ENCODE data around the gene GOSR1.
"Not testable (repeated sequence)": the region's sequence is repeated elsewhere in the genome, so short reads cannot be mapped to it uniquely, and the experiment has no call there.

Gene GOSR1

GRCh38 chr17:30477083-30477773 lies at the start of gene GOSR1:
Gene GOSR1 (plus strand): TSS chr17:30477408. CDS start chr17:30477434, 26 bp downstream.
- peak; percentile 94 for DNase-seq

- DNase-seq, result no peak
Observed at GRCh38 chr17:30427611-30428010, 49.6 kb upstream of the GOSR1 start.

GRCh38 chr17:30429155-30429554 lies 48.1 kb upstream of the GOSR1 start:
- no peak for DNase-seq

GRCh38 chr17:30433514-30433913 lies 43.7 kb upstream of the GOSR1 start:
- DNase-seq, result no peak

GRCh38 chr17:30436729-30437128 lies 40.5 kb upstream of the GOSR1 start:
- DNase-seq, result no peak

GRCh38 chr17:30443721-30444120 lies 33.5 kb upstream of the GOSR1 start:
- DNase-seq, result no peak

GRCh38 chr17:30446640-30447039 lies 30.6 kb upstream of the GOSR1 start:
- not testable (repeated sequence) for DNase-seq

GRCh38 chr17:30449480-30449879 lies 27.7 kb upstream of the GOSR1 start:
- no peak for DNase-seq

GRCh38 chr17:30450125-30451027 lies 26.8 kb upstream of the GOSR1 start:
- no peak for DNase-seq

- DNase-seq, result no peak
Observed at GRCh38 chr17:30454635-30455034, 22.6 kb upstream of the GOSR1 start.

- DNase-seq, result no peak
Observed at GRCh38 chr17:30458371-30458770, 18.8 kb upstream of the GOSR1 start.

GRCh38 chr17:30458797-30459413 lies 18.3 kb upstream of the GOSR1 start:
- DNase-seq, result not testable (repeated sequence)

- DNase-seq, result no peak
Observed at GRCh38 chr17:30468465-30468864, 8.7 kb upstream of the GOSR1 start.

GRCh38 chr17:30472238-30472890 lies 4.8 kb upstream of the GOSR1 start:
- no peak for DNase-seq

- no peak for DNase-seq
Observed at GRCh38 chr17:30475206-30475605, 2.0 kb upstream of the GOSR1 start.

GRCh38 chr17:30476726-30477082 lies 504 bp upstream of the GOSR1 start:
- peak; percentile 53 for DNase-seq

- DNase-seq, result no peak
Observed at GRCh38 chr17:30477774-30478115, 537 bp downstream of the GOSR1 start.

- DNase-seq, result no peak
Observed at GRCh38 chr17:30482555-30482954, 5.3 kb downstream of the GOSR1 start.

GRCh38 chr17:30483159-30483558 lies 6.0 kb downstream of the GOSR1 start:
- no peak for DNase-seq

- DNase-seq, result no peak
Observed at GRCh38 chr17:30493780-30494179, 16.6 kb downstream of the GOSR1 start.

- DNase-seq, result no peak
Observed at GRCh38 chr17:30495586-30495985, 18.4 kb downstream of the GOSR1 start.

GRCh38 chr17:30503558-30503957 lies 26.4 kb downstream of the GOSR1 start:
- DNase-seq, result no peak

GRCh38 chr17:30505868-30506417 lies 28.7 kb downstream of the GOSR1 start:
- DNase-seq, result no peak

Data from stimulated activated CD8-positive, alpha-beta memory T cell treated with anti-CD3 and anti-CD28 coated beads, Interleukin-4, amount 100 ng/mL, for 48 hours (primary cell).